Measurements from ENCODE around the gene ZNF655. TPM values are rescaled to one million over a fixed set of nuclear protein-coding genes. Genes with fewer than 3 reads are reported as not detected.

Gene ZNF655
- total RNA-seq, 1 experiment from 2014 or later = 40.4 TPM

DNA sequence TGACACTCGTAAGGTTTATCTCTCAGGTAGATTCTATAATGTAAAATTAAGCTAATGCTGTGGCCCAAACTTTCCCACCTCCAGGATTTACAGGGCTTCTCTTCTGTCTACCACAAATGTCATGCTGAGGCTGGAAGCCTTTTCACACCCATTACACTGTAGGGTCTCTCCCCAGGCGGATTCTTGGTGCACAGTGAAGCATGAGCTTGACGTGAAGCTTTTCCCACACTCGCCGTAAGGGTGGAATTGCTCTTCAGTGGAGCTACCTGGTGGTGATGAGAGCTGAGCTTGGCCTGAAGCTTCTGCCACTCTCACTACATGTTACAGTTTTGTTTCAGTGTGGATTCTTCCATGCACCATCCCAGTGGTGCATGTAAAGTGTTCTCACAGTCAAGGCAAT, 17.9 kb upstream of the ZNF655 start:
- ATAC-seq = no peak
- H3K36me3 Mint-ChIP-seq = peaks cover 20% of the 10 kb centered on the region
- DNase-seq (ENCODE audit: low spot score) = no peak
- ChIA-PET CTCF (no interaction called here), POLR2A (no interaction called here)
- TF ChIP-seq TEAD4 (CRISPR knock-in tag; IDR thresholded peaks at IDR 0.05) = no peak
- TF ChIP-seq RELA (CRISPR knock-in tag; IDR thresholded peaks at IDR 0.05; ENCODE audit: borderline replicate concordance) = no peak
- H3K27me3 Mint-ChIP-seq (ENCODE audit: low read depth) = peaks cover 26% of the 10 kb centered on the region
- H3K4me3 Mint-ChIP-seq = no peak overlapping the region
- H3K4me1 Mint-ChIP-seq = no peaks in the 10 kb centered on the region
- peaks cover 47% of the 10 kb centered on the region for H3K9me3 Mint-ChIP-seq
- H3K27ac Mint-ChIP-seq = no peak overlapping the region

DNA sequence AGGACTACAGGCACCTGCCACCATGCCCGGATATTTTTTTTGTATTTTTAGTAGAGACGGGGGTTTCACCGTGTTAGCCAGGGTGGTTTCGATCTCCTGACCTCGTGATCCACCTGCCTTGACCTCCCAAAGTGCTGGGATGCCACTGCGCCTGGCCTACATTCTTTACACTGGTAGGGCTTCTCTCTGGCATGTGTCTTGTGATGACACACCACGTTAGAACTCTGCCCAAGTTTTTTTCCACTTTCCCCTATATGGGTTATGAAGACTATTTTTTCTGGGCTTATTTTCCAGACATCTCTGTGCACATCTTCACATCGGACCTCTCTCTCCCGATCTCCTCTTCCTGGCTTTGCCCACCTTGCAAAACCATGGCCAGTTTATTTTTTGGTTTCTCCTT, 17.2 kb upstream of the ZNF655 start:
- CTCF ChIA-PET = no interaction called here
- TF ChIP-seq PRRX2 (CRISPR knock-in tag; IDR thresholded peaks at IDR 0.05) (no peak), E2F5 (CRISPR knock-in tag; IDR thresholded peaks at IDR 0.05) (no peak), CBFB (CRISPR knock-in tag; IDR thresholded peaks at IDR 0.05; ENCODE audit: low read depth) (no peak), MAX (CRISPR knock-in tag; IDR thresholded peaks at IDR 0.05) (no peak), GRHL2 (CRISPR knock-in tag; IDR thresholded peaks at IDR 0.05; ENCODE audit: insufficient replicate concordance, severe bottlenecking) (no peak), ZNF396 (CRISPR knock-in tag; IDR thresholded peaks at IDR 0.05; ENCODE audit: borderline replicate concordance) (no peak), ZNF281 (CRISPR knock-in tag; IDR thresholded peaks at IDR 0.05) (no peak), ERG (CRISPR knock-in tag; IDR thresholded peaks at IDR 0.05) (no peak), MLX (CRISPR knock-in tag; IDR thresholded peaks at IDR 0.05) (no peak), HMGA2 (CRISPR knock-in tag; IDR thresholded peaks at IDR 0.05) (no peak), PREB (CRISPR knock-in tag; IDR thresholded peaks at IDR 0.05; ENCODE audit: borderline replicate concordance) (no peak), CREB1 (CRISPR knock-in tag; IDR thresholded peaks at IDR 0.05) (no peak)
- TF ChIP-seq, protein P1, sequence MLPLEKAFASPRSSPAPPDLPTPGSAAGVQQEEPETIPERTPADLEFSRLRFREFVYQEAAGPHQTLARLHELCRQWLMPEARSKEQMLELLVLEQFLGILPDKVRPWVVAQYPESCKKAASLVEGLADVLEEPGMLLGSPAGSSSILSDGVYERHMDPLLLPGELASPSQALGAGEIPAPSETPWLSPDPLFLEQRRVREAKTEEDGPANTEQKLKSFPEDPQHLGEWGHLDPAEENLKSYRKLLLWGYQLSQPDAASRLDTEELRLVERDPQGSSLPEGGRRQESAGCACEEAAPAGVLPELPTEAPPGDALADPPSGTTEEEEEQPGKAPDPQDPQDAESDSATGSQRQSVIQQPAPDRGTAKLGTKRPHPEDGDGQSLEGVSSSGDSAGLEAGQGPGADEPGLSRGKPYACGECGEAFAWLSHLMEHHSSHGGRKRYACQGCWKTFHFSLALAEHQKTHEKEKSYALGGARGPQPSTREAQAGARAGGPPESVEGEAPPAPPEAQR (CRISPR knock-in tag; IDR thresholded peaks at IDR 0.05) = no peak
- POLR2A ChIA-PET = interaction anchor here (0.7 kb wide), 1 partner anchor 475 kb away, joined by 3 read pairs; no protein-coding TSS in a partner anchor
- H3K36me3 Mint-ChIP-seq = peaks cover 20% of the 10 kb centered on the region
- peaks cover 47% of the 10 kb centered on the region for H3K9me3 Mint-ChIP-seq
- no peak overlapping the region for H3K4me3 Mint-ChIP-seq
- DNase-seq (ENCODE audit: low spot score) = no peak
- H3K4me1 Mint-ChIP-seq = no peaks in the 10 kb centered on the region
- no peak for ATAC-seq
- H3K27me3 Mint-ChIP-seq (ENCODE audit: low read depth) = peaks cover 24% of the 10 kb centered on the region
- no peak overlapping the region for H3K27ac Mint-ChIP-seq

Data from WTC11 (cell line).